Ovary (tissue), 3 donors: ENCODE measurements around the gene SIGLEC11.

Experiments used
- EP300 ChIP-seq: sonication (generic); formaldehyde crosslinking; IDR thresholded peaks from one replicate; pipeline ENCODE4 v1.6.1; 2017; ENCODE audit warnings: antibody characterized with exemption
- POLR2A ChIP-seq: fragments of 450-650 bp; IDR thresholded peaks from one replicate; pipeline ENCODE4 v1.6.1; 2017; ENCODE audit warnings: antibody characterized with exemption, mild to moderate bottlenecking, moderate library complexity
- TF ChIP-seq, protein P1 (sequence below), 3 donors: fragments of 450-650 bp in 2 of 3; fragments of 200-600 bp in 1 of 3; IDR thresholded peaks; one replicate each; pipeline versions ENCODE4 v1.5.1 to v1.8.0; 2016 to 2022; ENCODE audit warnings: antibody characterized with exemption in 3 of 3, mild to moderate bottlenecking in 1 of 3
- donor health status: DM: no; HTN: no; CAD: no.

- no peak for TF ChIP-seq POLR2A
- TF ChIP-seq, protein P1, sequence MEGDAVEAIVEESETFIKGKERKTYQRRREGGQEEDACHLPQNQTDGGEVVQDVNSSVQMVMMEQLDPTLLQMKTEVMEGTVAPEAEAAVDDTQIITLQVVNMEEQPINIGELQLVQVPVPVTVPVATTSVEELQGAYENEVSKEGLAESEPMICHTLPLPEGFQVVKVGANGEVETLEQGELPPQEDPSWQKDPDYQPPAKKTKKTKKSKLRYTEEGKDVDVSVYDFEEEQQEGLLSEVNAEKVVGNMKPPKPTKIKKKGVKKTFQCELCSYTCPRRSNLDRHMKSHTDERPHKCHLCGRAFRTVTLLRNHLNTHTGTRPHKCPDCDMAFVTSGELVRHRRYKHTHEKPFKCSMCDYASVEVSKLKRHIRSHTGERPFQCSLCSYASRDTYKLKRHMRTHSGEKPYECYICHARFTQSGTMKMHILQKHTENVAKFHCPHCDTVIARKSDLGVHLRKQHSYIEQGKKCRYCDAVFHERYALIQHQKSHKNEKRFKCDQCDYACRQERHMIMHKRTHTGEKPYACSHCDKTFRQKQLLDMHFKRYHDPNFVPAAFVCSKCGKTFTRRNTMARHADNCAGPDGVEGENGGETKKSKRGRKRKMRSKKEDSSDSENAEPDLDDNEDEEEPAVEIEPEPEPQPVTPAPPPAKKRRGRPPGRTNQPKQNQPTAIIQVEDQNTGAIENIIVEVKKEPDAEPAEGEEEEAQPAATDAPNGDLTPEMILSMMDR (IDR thresholded peaks at IDR 0.05), result no peak
- no peak for TF ChIP-seq EP300
These were observed 31.8 kb downstream of the SIGLEC11 start, which contains the start of the genes ATF5 and NUP62 for GRCh38 chr19:49929121-49929610.
